SU-DHL-6 (cell line): ENCODE measurements around the gene CENPI.

ENCODE experiments used
- CTCF ChIP-seq: fragments of 200-600 bp; sonication (generic); IDR thresholded peaks from one replicate; pipeline ENCODE4 v1.5.1; 2017; ENCODE audit warnings: antibody characterized with exemption, mild to moderate bottlenecking, low read length, moderate library complexity; ENCODE audit not compliant: insufficient read depth, poor library complexity, severe bottlenecking
- EZH2phosphoT487 ChIP-seq: fragments of 200-600 bp; sonication (generic), shearing (Covaris generic); conservative IDR thresholded peaks from 2 replicates; pipeline ENCODE4 v1.6.1; 2018; ENCODE audit warnings: mild to moderate bottlenecking, antibody characterized with exemption, low read length, moderate library complexity, mixed read lengths

- TF ChIP-seq CTCF (no peak), EZH2phosphoT487 (no peak)
Measured at GRCh38 chrX:101062176-101062575, 35.8 kb upstream of the CENPI start.
